ENCODE results near the gene DDRGK1. TPM values are rescaled to one million over a fixed set of nuclear protein-coding genes. Genes with fewer than 3 reads are reported as not detected.
"Not testable (repeated sequence)": the region's sequence is repeated elsewhere in the genome, so short reads cannot be mapped to it uniquely, and the experiment has no call there.

The DDRGK1 gene
- total RNA-seq, 1 experiment from 2014 or later, result 57.1 TPM

- in situ Hi-C loops (cut with HindIII; ENCODE audit: low pct_unique_long_range_greater_than_20kb, low sequenced_read_pairs), result no loop called here
- DNase-seq (ENCODE audit: low read depth), result no peak
Observed at GRCh38 chr20:3194617-3195280, 9.7 kb downstream of the DDRGK1 start.

GRCh38 chr20:3193806-3194616 is 10.5 kb downstream of the DDRGK1 start:
- DNase-seq (ENCODE audit: low read depth), result no peak
- in situ Hi-C loops (cut with HindIII; ENCODE audit: low pct_unique_long_range_greater_than_20kb, low sequenced_read_pairs), result no loop called here

GRCh38 chr20:3192226-3193015 is 12.1 kb downstream of the DDRGK1 start:
- DNase-seq (ENCODE audit: low read depth), result no peak
- in situ Hi-C loops (cut with HindIII; ENCODE audit: low pct_unique_long_range_greater_than_20kb, low sequenced_read_pairs), result no loop called here

- DNase-seq (ENCODE audit: low read depth), result no peak
- in situ Hi-C loops (cut with HindIII; ENCODE audit: low pct_unique_long_range_greater_than_20kb, low sequenced_read_pairs), result no loop called here
Observed at GRCh38 chr20:3190681-3191111, 13.8 kb downstream of the DDRGK1 start.

- DNase-seq (ENCODE audit: low read depth), result no peak
- in situ Hi-C loops (cut with HindIII; ENCODE audit: low pct_unique_long_range_greater_than_20kb, low sequenced_read_pairs), result no loop called here
Observed at GRCh38 chr20:3189561-3190131, 14.8 kb downstream of the DDRGK1 start.

GRCh38 chr20:3188823-3189413 is 15.6 kb downstream of the DDRGK1 start:
- in situ Hi-C loops (cut with HindIII; ENCODE audit: low pct_unique_long_range_greater_than_20kb, low sequenced_read_pairs), result no loop called here
- DNase-seq (ENCODE audit: low read depth), result no peak

- DNase-seq (ENCODE audit: low read depth); in situ Hi-C loops (cut with HindIII; ENCODE audit: low pct_unique_long_range_greater_than_20kb, low sequenced_read_pairs): not testable (repeated sequence)
Observed at GRCh38 chr20:3187861-3188260, 16.6 kb downstream of the DDRGK1 start.

GRCh38 chr20:3183896-3184612 is 20.4 kb downstream of the DDRGK1 start:
- in situ Hi-C loops (cut with HindIII; ENCODE audit: low pct_unique_long_range_greater_than_20kb, low sequenced_read_pairs), result no loop called here

GRCh38 chr20:3182429-3182828 is 22.1 kb downstream of the DDRGK1 start:
- in situ Hi-C loops (cut with HindIII; ENCODE audit: low pct_unique_long_range_greater_than_20kb, low sequenced_read_pairs); DNase-seq (ENCODE audit: low read depth): not testable (repeated sequence)

More at GRCh38 chr20:3183896-3184612, 20.4 kb downstream of the DDRGK1 start:
- DNase-seq (ENCODE audit: low read depth), result no peak

GRCh38 chr20:3181270-3181669 is 23.2 kb downstream of the DDRGK1 start:
- DNase-seq (ENCODE audit: low read depth), result no peak
- in situ Hi-C loops (cut with HindIII; ENCODE audit: low pct_unique_long_range_greater_than_20kb, low sequenced_read_pairs), result no loop called here

- DNase-seq (ENCODE audit: low read depth), result no peak
- in situ Hi-C loops (cut with HindIII; ENCODE audit: low pct_unique_long_range_greater_than_20kb, low sequenced_read_pairs), result no loop called here
Observed at GRCh38 chr20:3180319-3180718, 24.2 kb downstream of the DDRGK1 start.

- in situ Hi-C loops (cut with HindIII; ENCODE audit: low pct_unique_long_range_greater_than_20kb, low sequenced_read_pairs), result no loop called here
- DNase-seq (ENCODE audit: low read depth), result no peak
Observed at GRCh38 chr20:3177746-3178485, 26.6 kb downstream of the DDRGK1 start.

GRCh38 chr20:3175270-3175669 is 29.2 kb downstream of the DDRGK1 start:
- in situ Hi-C loops (cut with HindIII; ENCODE audit: low pct_unique_long_range_greater_than_20kb, low sequenced_read_pairs), result no loop called here
- DNase-seq (ENCODE audit: low read depth), result no peak

- no peak for DNase-seq (ENCODE audit: low read depth)
- in situ Hi-C loops (cut with HindIII; ENCODE audit: low pct_unique_long_range_greater_than_20kb, low sequenced_read_pairs), result no loop called here
Observed at GRCh38 chr20:3174442-3175261, 29.8 kb downstream of the DDRGK1 start.

GRCh38 chr20:3173610-3174441 is 30.7 kb downstream of the DDRGK1 start:
- in situ Hi-C loops (cut with HindIII; ENCODE audit: low pct_unique_long_range_greater_than_20kb, low sequenced_read_pairs), result no loop called here
- DNase-seq (ENCODE audit: low read depth), result peak; percentile 72
